MCF 10A (cell line): Measurements from ENCODE around the gene ITGA3. TPM values are rescaled to one million over a fixed set of nuclear protein-coding genes. Genes with fewer than 3 reads are reported as not detected.
A peak's percentile ranks its signal among the peaks of the same experiment; 100 is the strongest.

ENCODE experiments used
- BruUV-seq: library from RNA; stranded (reverse); fragments of 400-500 nt; replicated peaks from 2 replicates; lab custom pipeline; 2021; lab: Mats Ljungman, UMichigan
- CTCF ChIA-PET: fragments of 300-600 bp; sonication (Branson Sonifier 250); formaldehyde crosslinking; extraction: SDS; loops from one replicate; lab custom pipeline; 2021; ENCODE audit warnings: antibody characterized with exemption, inconsistent platforms; lab: Yijun Ruan, JAX
- POLR2A ChIA-PET: fragments of 300-600, 350-650 bp; sonication (Branson Sonifier 250); formaldehyde crosslinking; extraction: SDS; loops from one replicate; lab custom pipeline; 2020; ENCODE audit warnings: antibody characterized with exemption, inconsistent platforms; lab: Yijun Ruan, JAX
- DNase-seq: peaks from one replicate; pipeline ENCODE4 v3.0.0-alpha.2; 2018; ENCODE audit not compliant: unreplicated experiment
- H3K27ac Mint-ChIP-seq: one replicate; pipeline ENCODE4 v1.8.0; 2022; ENCODE audit warnings: mild to moderate bottlenecking, low read depth, mixed read lengths; ENCODE audit not compliant: unreplicated experiment
- H3K27me3 Mint-ChIP-seq: one replicate; pipeline ENCODE4 v1.8.0; 2022; ENCODE audit warnings: mixed read lengths; ENCODE audit not compliant: insufficient read depth, unreplicated experiment
- H3K36me3 Mint-ChIP-seq: one replicate; pipeline ENCODE4 v1.8.0; 2022; ENCODE audit warnings: mild to moderate bottlenecking, moderate library complexity, mixed read lengths; ENCODE audit not compliant: insufficient read depth, unreplicated experiment
- H3K4me1 Mint-ChIP-seq: one replicate; pipeline ENCODE4 v1.8.0; 2022; ENCODE audit warnings: mixed read lengths; ENCODE audit not compliant: insufficient read depth, unreplicated experiment
- H3K4me3 Mint-ChIP-seq: one replicate; pipeline ENCODE4 v1.8.0; 2022; ENCODE audit warnings: mild to moderate bottlenecking, moderate library complexity, mixed read lengths; ENCODE audit not compliant: unreplicated experiment
- H3K9me3 Mint-ChIP-seq: one replicate; pipeline ENCODE4 v1.8.0; 2022; ENCODE audit warnings: mixed read lengths; ENCODE audit not compliant: unreplicated experiment
- intact Hi-C: fragments of 100-400 bp; cut with micrococcal nuclease; formaldehyde crosslinking; loops from 2 replicates; pipeline ENCODE4 v1.14.1; 2022
- total RNA-seq: library from RNA; stranded (reverse); gene quantifications from 2 replicates; pipeline ENCODE4 v1.2.3, GENCODE V29; 2022
- TF ChIP-seq, protein P1 (sequence below): fragments of 200-600 bp; IDR thresholded peaks from one replicate; pipeline ENCODE4 v1.8.0; 2022; ENCODE audit warnings: antibody characterized with exemption, mild to moderate bottlenecking; ENCODE audit not compliant: unreplicated experiment

Gene ITGA3
- total RNA-seq, 1 experiment from 2014 or later = 588 TPM

DNA sequence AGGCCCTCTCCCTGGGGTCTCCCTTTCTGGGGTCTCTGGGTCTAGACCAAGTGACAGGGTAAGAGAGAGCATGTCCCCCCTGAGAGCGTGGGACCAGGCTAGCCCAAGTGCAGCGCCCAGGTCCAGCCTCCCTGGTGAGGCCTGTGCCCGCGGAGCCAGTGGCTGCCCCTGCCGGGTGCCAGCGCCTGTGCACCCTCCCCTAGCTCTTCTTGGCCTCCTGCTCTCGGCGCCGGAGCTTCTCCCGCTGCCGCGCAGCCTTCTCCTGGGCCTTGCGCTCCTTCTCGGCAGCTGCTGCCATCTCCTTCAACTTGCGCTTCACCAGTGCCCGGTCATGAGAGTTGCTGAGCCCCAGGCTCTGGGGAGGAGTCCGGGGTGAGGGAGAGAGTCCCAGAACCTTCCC, 56.8 kb downstream of the ITGA3 start:
- no TSS peak for BruUV-seq
- Mint-ChIP-seq H3K27me3 (no peaks in the 10 kb centered on the region), H3K27ac (no peak overlapping the region), H3K4me3 (no peak overlapping the region), H3K36me3 (peaks cover 10% of the 10 kb centered on the region), H3K9me3 (no peaks in the 10 kb centered on the region), H3K4me1 (peaks cover 13% of the 10 kb centered on the region)
- intact Hi-C loops = no loop called here
- ChIA-PET CTCF (interaction anchor here (0.6 to 1.4 kb wide), 3 partner anchors 15 to 48 kb away, joined by 3 to 7 read pairs (median 3); partner anchors contain the start of gene PDK2), POLR2A (interaction anchor here (1.1 to 1.3 kb wide), 2 partner anchors 13 to 41 kb away, joined by 3 to 5 read pairs; no protein-coding TSS in a partner anchor)
- TF ChIP-seq, protein P1, sequence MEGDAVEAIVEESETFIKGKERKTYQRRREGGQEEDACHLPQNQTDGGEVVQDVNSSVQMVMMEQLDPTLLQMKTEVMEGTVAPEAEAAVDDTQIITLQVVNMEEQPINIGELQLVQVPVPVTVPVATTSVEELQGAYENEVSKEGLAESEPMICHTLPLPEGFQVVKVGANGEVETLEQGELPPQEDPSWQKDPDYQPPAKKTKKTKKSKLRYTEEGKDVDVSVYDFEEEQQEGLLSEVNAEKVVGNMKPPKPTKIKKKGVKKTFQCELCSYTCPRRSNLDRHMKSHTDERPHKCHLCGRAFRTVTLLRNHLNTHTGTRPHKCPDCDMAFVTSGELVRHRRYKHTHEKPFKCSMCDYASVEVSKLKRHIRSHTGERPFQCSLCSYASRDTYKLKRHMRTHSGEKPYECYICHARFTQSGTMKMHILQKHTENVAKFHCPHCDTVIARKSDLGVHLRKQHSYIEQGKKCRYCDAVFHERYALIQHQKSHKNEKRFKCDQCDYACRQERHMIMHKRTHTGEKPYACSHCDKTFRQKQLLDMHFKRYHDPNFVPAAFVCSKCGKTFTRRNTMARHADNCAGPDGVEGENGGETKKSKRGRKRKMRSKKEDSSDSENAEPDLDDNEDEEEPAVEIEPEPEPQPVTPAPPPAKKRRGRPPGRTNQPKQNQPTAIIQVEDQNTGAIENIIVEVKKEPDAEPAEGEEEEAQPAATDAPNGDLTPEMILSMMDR = no peak
- DNase-seq = no peak

DNA sequence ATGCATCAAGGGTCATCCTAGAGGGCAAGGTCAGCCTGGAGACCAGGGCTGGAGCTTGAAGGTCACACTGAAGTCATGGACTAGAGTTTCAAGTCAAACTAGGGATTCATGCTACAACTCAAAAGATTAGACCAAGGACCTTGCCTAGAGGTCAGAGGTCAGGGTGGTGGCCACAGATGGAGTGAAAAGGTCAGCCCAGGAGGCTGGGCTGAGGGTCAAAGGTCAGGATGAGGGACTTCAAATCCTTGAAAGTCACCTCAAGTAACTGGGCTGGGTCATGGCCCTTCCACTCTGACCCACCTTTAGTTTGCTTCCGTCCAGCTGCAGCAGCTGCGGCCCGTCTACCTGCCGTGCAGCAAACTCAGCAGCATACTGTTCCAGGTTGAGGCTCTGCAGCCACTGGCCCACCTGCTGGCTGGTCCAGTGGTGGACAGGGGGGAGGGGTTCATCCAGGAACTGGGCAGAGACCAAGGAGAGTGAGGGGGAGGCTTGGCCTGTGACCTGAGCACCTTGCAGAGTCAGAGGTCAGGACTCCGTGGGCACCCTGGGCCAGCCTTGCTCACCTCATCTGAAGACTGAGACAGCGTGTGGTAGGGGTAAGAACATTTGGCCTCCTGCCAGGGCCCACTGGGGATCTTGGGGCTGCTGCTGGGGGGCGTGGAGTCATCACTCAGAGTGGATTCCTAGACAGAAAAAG, 57.9 kb downstream of the ITGA3 start:
- ChIA-PET CTCF (interaction anchor here (0.5 to 3.2 kb wide), 6 partner anchors 10 to 810 kb away, joined by 3 to 12 read pairs (median 4); partner anchors contain the start of gene PDK2), POLR2A (interaction anchor here (1.3 kb wide), 1 partner anchor 40 kb away, joined by 5 read pairs; no protein-coding TSS in a partner anchor)
- no peak overlapping the region for H3K4me3 Mint-ChIP-seq
- H3K36me3 Mint-ChIP-seq = peaks cover 10% of the 10 kb centered on the region
- intact Hi-C loops = no loop called here
- peaks cover 2% of the 10 kb centered on the region for H3K4me1 Mint-ChIP-seq
- TF ChIP-seq, protein P1 = no peak
- H3K9me3 Mint-ChIP-seq = no peaks in the 10 kb centered on the region
- no peak for DNase-seq
- H3K27ac Mint-ChIP-seq = no peak overlapping the region
- no TSS peak for BruUV-seq
- peaks cover 10% of the 10 kb centered on the region for H3K27me3 Mint-ChIP-seq

DNA sequence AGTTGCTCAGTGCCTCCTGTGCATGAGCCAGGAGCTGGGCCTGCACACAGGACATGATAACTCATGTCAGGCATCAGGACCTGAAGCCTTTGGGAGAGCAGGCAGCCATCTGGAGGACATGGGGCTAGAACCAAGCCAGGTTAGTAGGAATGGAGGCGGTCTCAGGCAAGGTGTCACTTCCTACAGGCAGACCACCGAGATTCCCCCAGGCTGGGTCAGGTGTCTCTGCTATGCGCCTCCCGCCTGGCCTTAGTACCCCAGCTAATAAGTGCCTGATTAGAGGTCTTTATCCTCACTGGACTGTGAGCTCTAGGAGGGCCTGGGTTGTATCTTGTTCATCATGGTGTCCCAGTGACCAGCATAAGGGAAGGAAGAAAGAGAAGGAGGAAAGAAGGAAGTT, 58.5 kb downstream of the ITGA3 start:
- ChIA-PET CTCF (interaction anchor here (0.6 to 3.9 kb wide), 8 partner anchors 9 to 47 kb away, joined by 3 to 15 read pairs (median 8); partner anchors contain the start of gene PDK2), POLR2A (interaction anchor here (0.6 kb wide), 1 partner anchor 53 kb away, joined by 3 read pairs; no protein-coding TSS in a partner anchor)
- BruUV-seq = no TSS peak
- H3K9me3 Mint-ChIP-seq = no peaks in the 10 kb centered on the region
- H3K36me3 Mint-ChIP-seq = peaks cover 10% of the 10 kb centered on the region
- TF ChIP-seq, protein P1 = no peak
- no peak overlapping the region for H3K4me3 Mint-ChIP-seq
- DNase-seq = no peak
- intact Hi-C loops = no loop called here
- H3K4me1 Mint-ChIP-seq = no peaks in the 10 kb centered on the region
- H3K27me3 Mint-ChIP-seq = peaks cover 17% of the 10 kb centered on the region
- no peak overlapping the region for H3K27ac Mint-ChIP-seq

DNA sequence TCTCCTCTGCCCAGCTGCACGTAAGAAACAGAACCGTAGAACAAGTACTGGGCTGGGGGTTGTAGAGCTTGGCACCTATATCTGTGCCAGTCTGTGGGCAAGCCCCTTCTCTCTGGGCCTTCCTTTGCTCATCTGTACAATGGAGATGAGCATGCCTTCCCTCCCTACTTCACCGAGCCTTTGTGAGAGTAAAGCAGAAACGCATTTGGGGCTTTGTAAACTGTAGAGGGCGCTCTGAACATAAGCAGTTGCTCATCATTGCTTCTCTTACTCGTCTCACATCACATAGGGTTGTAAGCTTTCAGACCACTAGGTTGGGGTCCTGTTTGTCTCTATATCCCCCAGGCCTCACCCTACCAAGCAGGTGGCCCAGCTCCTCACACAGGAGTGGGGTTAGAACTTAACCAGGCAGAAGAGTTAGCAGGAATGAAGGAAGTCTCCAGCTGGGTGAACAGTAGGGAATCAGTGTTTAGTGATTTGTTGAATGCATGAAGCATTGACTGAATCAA, 59.0 kb downstream of the ITGA3 start:
- ChIA-PET POLR2A (interaction anchor here (0.6 kb wide), 1 partner anchor 53 kb away, joined by 3 read pairs; no protein-coding TSS in a partner anchor), CTCF (interaction anchor here (0.6 to 3.9 kb wide), 12 partner anchors 9 to 564 kb away, joined by 3 to 15 read pairs (median 6); partner anchors contain the start of gene PDK2)
- Mint-ChIP-seq H3K4me1 (no peaks in the 10 kb centered on the region), H3K9me3 (no peaks in the 10 kb centered on the region), H3K4me3 (no peak overlapping the region), H3K27ac (no peak overlapping the region), H3K27me3 (peaks cover 22% of the 10 kb centered on the region), H3K36me3 (peaks cover 10% of the 10 kb centered on the region)
- TF ChIP-seq, protein P1 = peak; percentile 46
- peak; percentile 68 for DNase-seq
- BruUV-seq = no TSS peak
- intact Hi-C loops = loop anchor here (1.0 kb wide), 1 partner anchor 46 kb away; no protein-coding TSS in a partner anchor
